Testis (tissue), 2 donors: ENCODE data around the gene PARK7.

Experiments used
- POLR2A ChIP-seq: fragments of 450-650 bp; IDR thresholded peaks from one replicate; pipeline ENCODE4 v1.6.1; 2017; ENCODE audit warnings: antibody characterized with exemption, mild to moderate bottlenecking, moderate library complexity
- TF ChIP-seq, protein P1 (sequence below), 3 experiments: fragments of 450-650 bp in 2 of 3; fragments of 200-600 bp in 1 of 3; sonication (generic) in 1 of 3; IDR thresholded peaks; one replicate each; pipeline ENCODE4 v1.5.1; 2016 to 2019; ENCODE audit warnings: antibody characterized with exemption in 3 of 3, mild to moderate bottlenecking in 2 of 3, moderate library complexity in 1 of 3

DNA sequence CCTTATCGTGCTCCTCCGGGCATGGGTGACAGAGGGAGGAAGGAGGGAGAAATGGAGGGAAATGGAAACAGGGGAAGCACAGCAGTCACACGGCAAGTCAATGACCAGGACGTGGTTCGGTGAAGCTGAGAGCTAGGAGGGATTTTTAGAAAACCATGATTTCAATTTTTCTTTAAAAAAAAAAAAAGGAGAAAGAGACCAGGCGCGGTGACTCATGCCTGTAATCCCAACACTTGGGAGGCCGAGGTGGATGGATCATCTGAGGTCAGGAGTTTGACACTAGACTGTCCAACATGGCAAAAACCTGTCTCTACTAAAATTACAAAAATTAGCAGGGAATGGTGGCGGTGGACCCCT, 20.1 kb upstream of the PARK7 start:
- TF ChIP-seq, protein P1, sequence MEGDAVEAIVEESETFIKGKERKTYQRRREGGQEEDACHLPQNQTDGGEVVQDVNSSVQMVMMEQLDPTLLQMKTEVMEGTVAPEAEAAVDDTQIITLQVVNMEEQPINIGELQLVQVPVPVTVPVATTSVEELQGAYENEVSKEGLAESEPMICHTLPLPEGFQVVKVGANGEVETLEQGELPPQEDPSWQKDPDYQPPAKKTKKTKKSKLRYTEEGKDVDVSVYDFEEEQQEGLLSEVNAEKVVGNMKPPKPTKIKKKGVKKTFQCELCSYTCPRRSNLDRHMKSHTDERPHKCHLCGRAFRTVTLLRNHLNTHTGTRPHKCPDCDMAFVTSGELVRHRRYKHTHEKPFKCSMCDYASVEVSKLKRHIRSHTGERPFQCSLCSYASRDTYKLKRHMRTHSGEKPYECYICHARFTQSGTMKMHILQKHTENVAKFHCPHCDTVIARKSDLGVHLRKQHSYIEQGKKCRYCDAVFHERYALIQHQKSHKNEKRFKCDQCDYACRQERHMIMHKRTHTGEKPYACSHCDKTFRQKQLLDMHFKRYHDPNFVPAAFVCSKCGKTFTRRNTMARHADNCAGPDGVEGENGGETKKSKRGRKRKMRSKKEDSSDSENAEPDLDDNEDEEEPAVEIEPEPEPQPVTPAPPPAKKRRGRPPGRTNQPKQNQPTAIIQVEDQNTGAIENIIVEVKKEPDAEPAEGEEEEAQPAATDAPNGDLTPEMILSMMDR (IDR thresholded peaks at IDR 0.05) = no peak
- TF ChIP-seq POLR2A = no peak
